ENCODE results near the gene NR2F1-AS1.

GRCh38 chr5:93425096-93425495 lies 155.9 kb downstream of the NR2F1-AS1 start:
- TF ChIP-seq EZH2 (IDR thresholded peaks at IDR 0.05; ENCODE audit: low read length) = no peak
- TF ChIP-seq CTCF (optimal IDR thresholded peaks at IDR 0.05 in 1 of 3, IDR thresholded peaks at IDR 0.05 in 1 of 3, conservative IDR thresholded peaks at IDR 0.05 in 1 of 3; ENCODE audit: extremely low read depth in 1 of 3, insufficient read depth in 2 of 3, low read length in 3 of 3) = no peak

All from keratinocyte (primary cell).